ENCODE data around the gene NT5C3A. TPM values are rescaled to one million over a fixed set of nuclear protein-coding genes. Genes with fewer than 3 reads are reported as not detected.

The NT5C3A gene
- total and polyA plus RNA-seq, 2 of the 8 experiments (the other 6 are each of a cell fraction or from before 2014, with no cell fraction given): 7.5 to 22.7 TPM

DNA sequence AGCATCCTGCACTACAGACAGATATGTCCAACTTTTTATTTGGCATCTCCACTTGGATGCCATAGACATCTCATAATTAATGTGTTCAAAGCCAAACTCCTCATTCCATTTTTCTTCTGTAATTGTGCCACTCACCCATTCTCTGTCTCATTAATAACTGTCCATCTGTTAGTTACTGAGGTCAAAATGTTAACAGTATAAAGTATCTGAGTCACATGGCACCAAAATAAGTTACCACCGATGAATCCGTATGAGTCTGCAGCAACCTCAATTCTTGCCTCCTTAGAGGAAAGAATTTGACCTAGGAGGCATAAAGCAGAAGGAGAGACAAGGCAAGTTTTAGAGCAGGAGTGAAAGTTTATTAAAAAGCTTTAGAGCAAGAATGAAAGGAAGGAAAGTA is 16.5 kb upstream of the NT5C3A start:
- Histone ChIP-seq H2BK20ac (ENCODE audit: low read length) (no peak overlapping the region), H3K4me1 (replicated peaks in 1 of 4; ENCODE audit: control insufficient read depth in 3 of 4, insufficient read depth in 4 of 4, low read length in 3 of 4) (peaks cover 1 to 12% (median 8%) of the 10 kb centered on the region in 4 experiments; a peak in 3 of 7 replicates), H2AK5ac (ENCODE audit: low read depth, low read length) (no peak overlapping the region), H3K56ac (replicated peaks; ENCODE audit: insufficient read length, low read depth, low read length) (no peak overlapping the region), H2BK15ac (ENCODE audit: low read length) (no peak overlapping the region), H2BK120ac (replicated peaks; ENCODE audit: low read depth, low read length) (no peak overlapping the region), H3K23me2 (ENCODE audit: low read depth, low read length) (no peaks in the 10 kb centered on the region), H3K14ac (ENCODE audit: insufficient read length) (no peak overlapping the region), H3K79me2 (ENCODE audit: control insufficient read depth in 1 of 2, insufficient read depth in 2 of 2, low read length in 2 of 2) (no peaks in the 10 kb centered on the region), H3K27me3 (replicated peaks in 1 of 4; ENCODE audit: control insufficient read depth in 3 of 4, extremely low read depth in 1 of 4, insufficient read depth in 3 of 4, low read length in 3 of 4) (no peaks in the 10 kb centered on the region), H3K9me3 (ENCODE audit: insufficient read depth in 2 of 2, low read depth in 1 of 2, low read length in 1 of 2) (no peaks in the 10 kb centered on the region), H3K23ac (ENCODE audit: insufficient read length) (no peak overlapping the region), H2BK12ac (ENCODE audit: low read depth, low read length) (no peak overlapping the region), H3K4ac (replicated peaks; ENCODE audit: insufficient read length, low read depth, low read length) (no peak overlapping the region), H2AFZ (ENCODE audit: low read length) (no peak overlapping the region), H3K79me1 (ENCODE audit: low read depth, low read length) (no peaks in the 10 kb centered on the region), H4K8ac (ENCODE audit: extremely low read depth, insufficient read depth, low read length) (no peak overlapping the region), H4K5ac (ENCODE audit: insufficient read length, low read depth, low read length) (no peak overlapping the region), H3K4me2 (ENCODE audit: insufficient read depth in 1 of 2, low read depth in 2 of 2, low read length in 2 of 2) (no peak overlapping the region), H3K27ac (ENCODE audit: low read depth, low read length) (no peak overlapping the region), H2BK5ac (ENCODE audit: low read depth, low read length) (no peak overlapping the region), H3K9ac (replicated peaks in 1 of 4; ENCODE audit: extremely low read depth in 1 of 4, low read depth in 3 of 4, low read length in 3 of 4) (no peak overlapping the region), H3K18ac (ENCODE audit: extremely low read depth, low read length) (no peak overlapping the region), H3K4me3 (ENCODE audit: extremely low read depth in 1 of 4, insufficient read depth in 2 of 4, low read depth in 3 of 4, low read length in 4 of 4) (no peak overlapping the region), H3K36me3 (ENCODE audit: control insufficient read depth in 2 of 4, insufficient read depth in 4 of 4, low read length in 3 of 4) (no peaks in the 10 kb centered on the region), H4K91ac (replicated peaks; ENCODE audit: insufficient read length, low read length) (no peak overlapping the region), H4K20me1 (replicated peaks in 1 of 2; ENCODE audit: control insufficient read depth in 1 of 2, insufficient read depth in 2 of 2, low read length in 2 of 2) (no peaks in the 10 kb centered on the region)
- DNase-seq (ENCODE audit: low read depth in 1 of 2, low spot score in 2 of 2) (no peak), FAIRE-seq (no peak)
- WGBS, 2 experiments (ENCODE audit: extremely low coverage in 1 of 2, insufficient coverage in 1 of 2, insufficient read length in 1 of 2, insufficient replicate concordance in 2 of 2, low coverage in 1 of 2, low lambda C conversion rate in 2 of 2, missing lambda C conversion rate in 1 of 2): 89% methylated on average over 2 of the region's 2 CpGs; no CpG with 5 or more reads in 1 of the 2 experiments
- no peak for TF ChIP-seq CREB1 (IDR thresholded peaks at IDR 0.05)
- no peak for TF ChIP-seq SIX5 (IDR thresholded peaks at IDR 0.05; ENCODE audit: low read depth, low read length)
- no peak for TF ChIP-seq POLR2A (IDR thresholded peaks at IDR 0.05; ENCODE audit: control extremely low read depth in 1 of 2, low read depth in 2 of 2, low read length in 2 of 2)
- no peak for TF ChIP-seq RAD21 (IDR thresholded peaks at IDR 0.05 in 1 of 2, conservative IDR thresholded peaks at IDR 0.05 in 1 of 2; ENCODE audit: low read depth in 2 of 2, low read length in 2 of 2)
- TF ChIP-seq SP2 (IDR thresholded peaks at IDR 0.05; ENCODE audit: low read length): no peak
- no peak for TF ChIP-seq EZH2 (IDR thresholded peaks at IDR 0.05; ENCODE audit: low read depth, low read length, severe bottlenecking)
- TF ChIP-seq, protein P1, sequence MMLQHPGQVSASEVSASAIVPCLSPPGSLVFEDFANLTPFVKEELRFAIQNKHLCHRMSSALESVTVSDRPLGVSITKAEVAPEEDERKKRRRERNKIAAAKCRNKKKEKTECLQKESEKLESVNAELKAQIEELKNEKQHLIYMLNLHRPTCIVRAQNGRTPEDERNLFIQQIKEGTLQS (IDR thresholded peaks at IDR 0.05; ENCODE audit: insufficient read depth, low read depth, low read length): no peak
- TF ChIP-seq POLR2AphosphoS5 (IDR thresholded peaks at IDR 0.05; ENCODE audit: low read depth, low read length): no peak
- no peak for TF ChIP-seq CHD1 (IDR thresholded peaks at IDR 0.05; ENCODE audit: low read depth, low read length)
- no peak for TF ChIP-seq POU5F1 (IDR thresholded peaks at IDR 0.05; ENCODE audit: low read depth, low read length)
- no peak for TF ChIP-seq CBX8 (IDR thresholded peaks at IDR 0.05; ENCODE audit: borderline replicate concordance, low read depth, low read length)
- ChIA-PET CTCF (ENCODE audit: partially characterized antibody) (interaction anchor here (1.7 kb wide), 1 partner anchor 28 kb away, joined by 5 read pairs; no protein-coding TSS in a partner anchor), POLR2A (ENCODE audit: partially characterized antibody) (no interaction called here)

Measured in H1 (cell line).